Measurements from ENCODE around the gene CARD11.
A peak's percentile ranks its signal among the peaks of the same experiment; 100 is the strongest.

Gene CARD11

DNA sequence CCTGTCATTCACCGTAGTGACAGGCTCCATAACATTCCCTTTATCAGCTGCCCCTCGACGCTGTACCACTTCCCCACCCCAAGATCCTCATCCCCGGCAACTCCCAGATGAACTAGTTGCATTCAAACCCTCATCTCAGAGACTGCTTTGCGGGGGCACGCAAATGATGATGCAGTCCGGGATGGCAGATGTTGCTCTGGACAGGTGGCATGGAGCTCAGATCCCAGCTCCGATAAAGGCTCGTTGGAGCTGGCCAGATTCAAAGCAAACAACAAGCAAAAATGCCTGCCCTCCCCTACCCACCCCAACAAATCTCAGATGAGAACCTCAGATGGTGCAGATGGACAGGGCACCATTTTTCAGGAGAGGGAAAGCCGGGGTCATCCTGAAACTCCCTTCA lies 46.7 kb downstream of the CARD11 start:
- Histone ChIP-seq H3K4me2 (no peak overlapping the region), H3K9ac (no peak overlapping the region), H3K4me1 (no peaks in the 10 kb centered on the region), H3K4me3 (no peak overlapping the region), H3K9me3 (replicated peaks in 1 of 11) (peaks cover 23 to 35% (median 30%) of the 10 kb centered on the region in 11 experiments), H3K36me3 (peaks cover 0 to 29% (median 5%) of the 10 kb centered on the region in 11 experiments; a peak in 7 of 22 replicates), H3K27ac (no peak overlapping the region), H3K27me3 (no peaks in the 10 kb centered on the region), H4K20me1 (no peaks in the 10 kb centered on the region; a peak in 1 of 22 replicates)
- no peak for TF ChIP-seq Cebpa-rat (IDR thresholded peaks at IDR 0.05)

DNA sequence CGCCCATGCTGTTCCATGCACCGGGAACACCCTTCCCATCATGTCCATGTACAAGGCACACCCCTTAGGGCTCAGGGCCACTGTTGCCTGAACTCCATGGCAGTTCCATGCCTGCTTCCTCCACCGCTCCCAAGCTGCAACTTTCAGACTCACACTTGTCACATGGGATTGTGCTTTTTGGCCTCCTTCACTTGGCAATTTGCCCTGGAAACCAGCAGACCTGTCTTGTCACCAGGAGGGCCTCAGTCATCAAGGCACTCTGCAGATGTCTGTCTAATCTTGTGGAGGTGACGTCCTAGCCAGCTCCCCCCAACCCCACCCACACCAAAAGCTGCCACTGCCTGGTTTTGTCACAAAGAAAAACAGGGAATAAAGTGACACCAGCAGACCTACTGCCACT lies 47.5 kb downstream of the CARD11 start:
- H3K4me1 ChIP-seq: no peaks in the 10 kb centered on the region
- no peak overlapping the region for H3K27ac ChIP-seq
- H4K20me1 ChIP-seq: no peaks in the 10 kb centered on the region; a peak in 1 of 22 replicates
- no peaks in the 10 kb centered on the region for H3K27me3 ChIP-seq
- peaks cover 0 to 31% (median 5%) of the 10 kb centered on the region in 11 experiments; a peak in 7 of 22 replicates for H3K36me3 ChIP-seq
- TF ChIP-seq Cebpa-rat (IDR thresholded peaks at IDR 0.05): no peak
- no peak overlapping the region for H3K9ac ChIP-seq
- H3K4me3 ChIP-seq: no peak overlapping the region
- H3K4me2 ChIP-seq: no peak overlapping the region
- peaks cover 32 to 43% (median 38%) of the 10 kb centered on the region in 11 experiments for H3K9me3 ChIP-seq (replicated peaks in 1 of 11)

DNA sequence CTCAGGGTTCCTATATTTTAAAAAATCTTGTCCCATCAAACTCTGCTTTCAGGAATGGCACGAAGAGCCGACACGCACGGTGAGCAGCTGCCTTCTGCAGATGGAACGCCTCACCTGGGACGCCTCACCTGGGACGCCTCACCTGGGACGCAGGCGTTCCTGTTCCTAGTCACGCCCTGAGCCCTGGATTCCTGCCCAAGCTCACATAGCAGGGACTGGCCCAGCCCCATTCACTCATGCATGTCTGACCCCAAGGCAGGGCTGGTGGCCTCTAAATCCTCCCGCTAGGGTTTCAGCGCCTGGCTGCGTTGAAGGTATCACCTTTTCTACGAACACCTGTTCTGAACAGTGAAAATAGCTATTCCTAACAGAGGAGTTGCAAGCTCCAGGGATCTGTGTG lies 49.8 kb downstream of the CARD11 start:
- H3K4me1 ChIP-seq: no peaks in the 10 kb centered on the region
- H3K9me3 ChIP-seq (replicated peaks in 1 of 11): peaks cover 39 to 59% (median 52%) of the 10 kb centered on the region in 11 experiments
- no peak overlapping the region for H3K27ac ChIP-seq
- H4K20me1 ChIP-seq: no peaks in the 10 kb centered on the region
- peaks cover 0 to 31% (median 5%) of the 10 kb centered on the region in 11 experiments; a peak in 7 of 22 replicates for H3K36me3 ChIP-seq
- H3K4me3 ChIP-seq: no peak overlapping the region
- no peak overlapping the region for H3K9ac ChIP-seq
- no peak for TF ChIP-seq Cebpa-rat (IDR thresholded peaks at IDR 0.05)
- H3K4me2 ChIP-seq: no peak overlapping the region
- H3K27me3 ChIP-seq: no peaks in the 10 kb centered on the region

DNA sequence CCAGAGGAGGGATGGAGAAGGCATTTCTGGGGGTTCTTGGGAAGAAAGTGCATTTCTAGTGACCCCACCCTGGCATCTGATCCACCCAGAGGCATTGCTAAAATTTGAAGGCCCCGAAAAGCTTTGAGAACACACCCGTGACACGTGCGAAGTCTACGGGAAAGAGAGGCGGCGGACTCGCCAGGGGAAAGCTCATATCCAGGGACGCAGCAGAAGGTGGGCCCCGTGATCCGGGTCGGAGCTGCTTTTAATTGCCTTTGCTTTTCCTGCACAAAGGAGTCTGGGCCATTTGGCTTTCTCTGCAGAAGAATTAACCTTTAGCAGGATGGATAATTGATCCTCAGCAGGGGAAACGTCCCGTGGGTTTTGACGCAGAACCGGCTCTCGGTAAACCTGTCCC lies 50.3 kb downstream of the CARD11 start:
- H3K9me3 ChIP-seq (replicated peaks in 1 of 11): peaks cover 44 to 64% (median 56%) of the 10 kb centered on the region in 11 experiments
- H4K20me1 ChIP-seq: no peaks in the 10 kb centered on the region
- H3K27ac ChIP-seq: no peak overlapping the region

DNA sequence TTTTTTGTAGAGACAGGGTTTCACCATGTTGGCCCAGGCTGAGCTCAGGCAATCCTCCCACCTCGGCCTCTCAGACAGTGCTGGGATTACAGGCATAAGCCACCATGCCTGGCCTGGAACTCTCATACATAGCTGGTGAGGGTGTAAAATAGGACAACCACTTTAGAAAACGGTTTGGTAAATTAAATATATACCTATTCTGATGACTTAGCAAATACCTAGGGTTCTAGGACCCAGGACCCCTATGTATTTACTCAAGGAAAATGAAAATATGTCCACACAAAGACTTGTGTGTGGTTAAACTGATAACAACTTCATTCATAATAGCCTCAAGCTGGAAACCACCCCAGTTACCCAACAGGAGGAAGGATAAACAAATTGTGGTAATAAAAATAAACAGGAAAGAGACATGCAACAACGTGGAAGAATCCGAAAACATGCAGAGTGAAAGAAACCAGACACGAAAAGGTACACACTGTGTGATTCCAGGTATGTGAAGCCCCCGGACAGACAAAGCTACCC lies 52.7 kb downstream of the CARD11 start:
- Histone ChIP-seq H3K4me2 (no peak overlapping the region), H3K36me3 (peaks cover 0 to 30% (median 2%) of the 10 kb centered on the region in 11 experiments; a peak in 7 of 22 replicates), H3K4me3 (no peak overlapping the region), H3K4me1 (no peaks in the 10 kb centered on the region), H4K20me1 (no peaks in the 10 kb centered on the region), H3K27ac (no peak overlapping the region), H3K9ac (no peak overlapping the region), H3K27me3 (no peaks in the 10 kb centered on the region), H3K9me3 (replicated peaks in 1 of 11) (peaks cover 43 to 63% (median 55%) of the 10 kb centered on the region in 11 experiments)
- TF ChIP-seq Cebpa-rat (IDR thresholded peaks at IDR 0.05): no peak

More for the DNA sequence above, 50.3 kb downstream of the CARD11 start:
- Histone ChIP-seq H3K4me2 (no peak overlapping the region), H3K36me3 (peaks cover 0 to 31% (median 5%) of the 10 kb centered on the region in 11 experiments; a peak in 7 of 22 replicates), H3K9ac (no peak overlapping the region), H3K4me1 (no peaks in the 10 kb centered on the region), H3K4me3 (no peak overlapping the region), H3K27me3 (no peaks in the 10 kb centered on the region)
- no peak for TF ChIP-seq Cebpa-rat (IDR thresholded peaks at IDR 0.05)

DNA sequence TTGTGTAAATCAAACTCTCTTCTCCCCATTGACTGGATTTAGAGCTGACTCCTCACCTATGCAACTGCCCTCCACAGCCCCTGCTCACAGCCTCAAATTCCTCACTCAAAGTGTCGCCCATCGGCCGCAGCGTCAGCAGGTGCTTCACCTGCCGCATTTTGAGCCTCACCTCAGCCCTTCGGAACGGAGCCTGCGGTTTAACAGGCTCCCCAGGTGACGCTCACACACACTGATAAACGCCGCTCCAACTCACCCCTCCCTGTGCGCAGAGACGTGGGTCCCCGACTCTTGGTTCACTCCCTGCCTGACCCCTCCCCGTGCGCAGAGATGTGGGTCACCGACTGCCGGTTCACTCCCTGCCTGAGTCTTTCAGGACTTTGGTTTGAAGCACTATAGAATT lies 57.1 kb downstream of the CARD11 start:
- Histone ChIP-seq H3K9me3 (replicated peaks in 1 of 11) (peaks cover 21 to 37% (median 31%) of the 10 kb centered on the region in 11 experiments), H3K4me2 (no peak overlapping the region), H3K27me3 (peaks cover 0 to under 1% (median 0%) of the 10 kb centered on the region in 11 experiments; a peak in 1 of 22 replicates), H4K20me1 (no peaks in the 10 kb centered on the region), H3K9ac (no peak overlapping the region), H3K36me3 (peaks cover 0 to 10% (median 2%) of the 10 kb centered on the region in 11 experiments; a peak in 5 of 22 replicates), H3K4me3 (no peak overlapping the region), H3K27ac (no peak overlapping the region), H3K4me1 (peaks cover 0 to 19% (median 15%) of the 10 kb centered on the region in 10 experiments; a peak in 18 of 20 replicates)
- TF ChIP-seq Cebpa-rat (IDR thresholded peaks at IDR 0.05): no peak

DNA sequence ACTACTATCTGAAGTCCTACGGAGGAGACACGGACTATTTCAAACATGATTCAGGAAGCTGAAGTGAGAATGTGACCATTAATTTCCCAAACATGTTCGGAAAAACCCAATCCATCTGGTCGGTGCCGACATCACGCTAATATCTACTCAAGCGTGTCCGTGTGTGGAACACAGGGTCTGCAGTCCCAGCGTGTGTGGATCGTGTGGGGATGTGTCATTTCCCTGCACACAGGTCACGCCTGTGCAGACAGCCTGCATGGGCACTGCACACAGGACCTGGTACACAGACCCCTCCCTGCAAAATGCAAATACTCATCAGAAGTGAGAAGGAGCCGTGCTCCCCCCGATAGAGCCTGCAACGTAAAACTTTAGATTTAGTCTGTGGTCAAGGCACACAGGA lies 57.8 kb downstream of the CARD11 start:
- no peak overlapping the region for H3K9ac ChIP-seq
- peaks cover 15 to 34% (median 28%) of the 10 kb centered on the region in 11 experiments for H3K9me3 ChIP-seq (replicated peaks in 1 of 11)
- no peak overlapping the region for H3K4me3 ChIP-seq
- no peak for TF ChIP-seq Cebpa-rat (IDR thresholded peaks at IDR 0.05)
- peaks cover 0 to 12% (median 4%) of the 10 kb centered on the region in 11 experiments; a peak in 5 of 22 replicates for H3K36me3 ChIP-seq
- no peak overlapping the region for H3K27ac ChIP-seq
- no peak overlapping the region for H3K4me2 ChIP-seq
- no peaks in the 10 kb centered on the region for H4K20me1 ChIP-seq
- peaks cover 0 to 8% (median under 1%) of the 10 kb centered on the region in 11 experiments; a peak in 8 of 22 replicates for H3K27me3 ChIP-seq
- H3K4me1 ChIP-seq: peaks cover 5 to 26% (median 20%) of the 10 kb centered on the region in 10 experiments

DNA sequence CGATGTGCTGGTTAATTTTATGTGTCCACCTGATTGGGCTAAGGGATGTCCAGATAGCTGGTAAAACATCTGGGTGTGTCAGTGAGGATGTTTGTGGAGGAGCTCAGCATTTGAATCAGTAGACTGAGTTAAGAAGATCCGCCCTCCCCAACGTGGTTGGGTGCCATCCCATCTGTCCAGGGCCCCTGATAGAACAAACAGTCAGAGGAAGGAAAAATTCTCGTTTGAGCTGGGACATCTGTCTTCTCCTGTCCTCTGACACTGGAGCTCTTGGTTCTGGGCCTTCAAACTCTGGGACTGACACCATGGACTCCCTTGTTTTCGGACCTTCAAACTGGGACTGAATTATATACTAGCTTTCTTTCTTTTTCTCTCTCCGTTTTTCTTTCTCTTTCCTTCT lies 59.6 kb downstream of the CARD11 start:
- Histone ChIP-seq H4K20me1 (peaks cover 0 to 12% (median 0%) of the 10 kb centered on the region in 11 experiments; a peak in 4 of 22 replicates), H3K36me3 (peaks cover 0 to 12% (median 4%) of the 10 kb centered on the region in 11 experiments; a peak in 5 of 22 replicates), H3K4me1 (peaks cover 22 to 44% (median 38%) of the 10 kb centered on the region in 10 experiments), H3K9ac (no peak overlapping the region), H3K27me3 (peaks cover 0 to 23% (median 10%) of the 10 kb centered on the region in 11 experiments; a peak in 14 of 22 replicates), H3K4me3 (no peak overlapping the region), H3K27ac (no peak overlapping the region), H3K4me2 (peak overlapping the region in 8 of 11 experiments; percentile 4 to 41 (median 22); a peak in 5 of 22 replicates), H3K9me3 (replicated peaks in 1 of 11) (peaks cover 11 to 20% (median 17%) of the 10 kb centered on the region in 11 experiments)
- TF ChIP-seq Cebpa-rat (IDR thresholded peaks at IDR 0.05): no peak

DNA sequence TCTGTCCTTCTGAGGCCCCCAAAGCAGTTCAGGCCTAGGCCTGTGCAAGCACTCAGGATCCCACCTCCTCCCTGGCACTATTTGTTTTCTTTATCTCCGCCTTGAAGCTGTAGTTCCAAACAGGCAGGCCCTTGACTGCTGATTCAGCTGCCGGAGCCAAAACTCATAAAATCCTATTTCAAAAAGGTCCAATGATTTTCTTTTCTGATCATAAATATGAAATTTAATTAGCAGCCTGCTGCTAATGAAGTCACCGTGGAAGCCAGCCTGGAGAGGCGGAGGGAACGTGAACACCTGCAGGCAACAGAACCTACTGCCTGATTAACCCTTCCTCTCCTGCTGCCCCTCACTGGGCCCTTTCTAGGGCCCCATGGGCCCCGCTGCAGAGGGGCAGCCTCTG lies 60.1 kb downstream of the CARD11 start:
- peaks cover 8 to 18% (median 14%) of the 10 kb centered on the region in 11 experiments for H3K9me3 ChIP-seq (replicated peaks in 1 of 11)
- H3K27ac ChIP-seq: no peak overlapping the region
- H3K9ac ChIP-seq: no peak overlapping the region
- peak overlapping the region in 7 of 11 experiments; percentile 4 to 41 (median 25); a peak in 5 of 22 replicates for H3K4me2 ChIP-seq
- peaks cover 27 to 49% (median 43%) of the 10 kb centered on the region in 10 experiments for H3K4me1 ChIP-seq
- TF ChIP-seq Cebpa-rat (IDR thresholded peaks at IDR 0.05): no peak
- H4K20me1 ChIP-seq: peaks cover 0 to 17% (median 0%) of the 10 kb centered on the region in 11 experiments; a peak in 4 of 22 replicates
- H3K36me3 ChIP-seq: peaks cover 0 to 12% (median 4%) of the 10 kb centered on the region in 11 experiments; a peak in 5 of 22 replicates
- H3K27me3 ChIP-seq: peaks cover 0 to 28% (median 10%) of the 10 kb centered on the region in 11 experiments; a peak in 14 of 22 replicates
- no peak overlapping the region for H3K4me3 ChIP-seq
